GM13977 (cell line): ENCODE data around the gene MAP7D3.

Experiments used
- DNase-seq: peaks from one replicate; pipeline ENCODE4 v3.0.0; 2012; ENCODE audit warnings: low spot score
- in situ Hi-C: fragments of 300-500 bp; cut with MboI; formaldehyde crosslinking; loops from one replicate; pipeline ENCODE4 v1.12.0; 2022; ENCODE audit warnings: low sequenced_read_pairs, low pct_unique_long_range_greater_than_20kb, mixed read lengths, inconsistent platforms; ENCODE audit not compliant: unreplicated experiment
- TF ChIP-seq, protein P1 (sequence below): IDR thresholded peaks from 2 replicates; pipeline ENCODE4 v1.5.1; 2012; ENCODE audit warnings: mild to moderate bottlenecking, control low read depth; ENCODE audit not compliant: insufficient read depth; ENCODE audit errors: extremely low read depth, missing control alignments

Gene MAP7D3

DNA sequence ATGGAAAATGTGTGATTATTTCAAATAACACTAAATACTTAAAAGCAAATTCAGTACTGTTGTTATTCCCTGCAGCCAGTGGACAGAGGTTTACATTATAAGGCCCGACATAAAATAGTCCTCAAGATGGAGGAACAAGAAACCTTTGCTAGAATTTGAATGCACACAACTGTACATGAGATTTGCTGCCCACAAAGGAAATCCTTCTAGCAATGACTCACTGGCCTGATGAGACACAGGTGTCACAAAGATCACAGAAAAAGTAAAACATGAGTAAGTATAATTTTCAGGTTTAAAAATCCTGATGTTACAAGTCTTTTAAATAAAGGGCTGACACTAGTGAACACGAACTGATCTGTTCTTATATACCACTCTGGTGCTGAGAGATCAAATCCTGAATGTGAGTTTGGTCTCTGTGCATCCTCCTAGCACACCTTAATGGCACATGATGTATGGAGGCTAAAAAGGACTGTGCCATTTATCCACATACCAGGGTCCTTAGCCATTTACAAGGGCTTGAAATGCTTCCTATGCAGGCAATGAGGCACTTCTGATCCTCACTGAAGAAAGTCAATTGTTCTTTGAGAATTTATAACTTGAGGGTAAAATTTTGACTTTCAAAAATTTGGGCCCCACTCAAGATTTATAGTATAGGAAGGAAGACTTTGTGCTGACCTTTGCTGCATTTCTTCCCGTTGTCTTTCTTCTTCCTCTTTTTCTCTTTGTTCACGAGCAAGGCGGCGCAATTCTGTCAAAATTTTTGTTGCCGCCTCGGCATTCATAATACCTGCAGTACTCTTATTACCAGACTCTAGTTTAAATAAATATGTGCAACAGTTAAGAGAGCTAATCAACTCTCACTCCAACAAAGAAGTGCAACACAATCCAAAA, 23.0 kb downstream of the MAP7D3 start:
- no peak for DNase-seq
- TF ChIP-seq, protein P1, sequence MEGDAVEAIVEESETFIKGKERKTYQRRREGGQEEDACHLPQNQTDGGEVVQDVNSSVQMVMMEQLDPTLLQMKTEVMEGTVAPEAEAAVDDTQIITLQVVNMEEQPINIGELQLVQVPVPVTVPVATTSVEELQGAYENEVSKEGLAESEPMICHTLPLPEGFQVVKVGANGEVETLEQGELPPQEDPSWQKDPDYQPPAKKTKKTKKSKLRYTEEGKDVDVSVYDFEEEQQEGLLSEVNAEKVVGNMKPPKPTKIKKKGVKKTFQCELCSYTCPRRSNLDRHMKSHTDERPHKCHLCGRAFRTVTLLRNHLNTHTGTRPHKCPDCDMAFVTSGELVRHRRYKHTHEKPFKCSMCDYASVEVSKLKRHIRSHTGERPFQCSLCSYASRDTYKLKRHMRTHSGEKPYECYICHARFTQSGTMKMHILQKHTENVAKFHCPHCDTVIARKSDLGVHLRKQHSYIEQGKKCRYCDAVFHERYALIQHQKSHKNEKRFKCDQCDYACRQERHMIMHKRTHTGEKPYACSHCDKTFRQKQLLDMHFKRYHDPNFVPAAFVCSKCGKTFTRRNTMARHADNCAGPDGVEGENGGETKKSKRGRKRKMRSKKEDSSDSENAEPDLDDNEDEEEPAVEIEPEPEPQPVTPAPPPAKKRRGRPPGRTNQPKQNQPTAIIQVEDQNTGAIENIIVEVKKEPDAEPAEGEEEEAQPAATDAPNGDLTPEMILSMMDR: no peak
- in situ Hi-C loops: no loop called here

DNA sequence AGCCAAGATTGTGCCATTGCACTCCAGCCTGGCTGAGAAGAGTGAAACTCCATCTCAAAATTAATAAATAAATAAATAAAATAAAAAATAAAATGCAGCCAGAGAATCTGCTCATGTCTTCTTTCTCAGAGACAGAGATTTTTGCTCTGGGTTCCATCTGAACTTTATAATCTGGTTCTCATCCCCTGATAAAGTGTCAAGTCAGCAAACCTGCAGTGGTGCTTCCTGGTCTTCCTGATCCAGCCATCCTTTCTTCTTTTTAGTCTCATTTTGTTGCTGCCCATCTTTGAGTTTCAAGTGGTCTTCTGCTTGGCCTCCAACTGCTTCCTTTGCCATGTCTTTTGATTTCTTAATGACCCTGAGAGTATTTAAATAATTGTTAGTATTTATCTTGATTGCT, 24.1 kb downstream of the MAP7D3 start:
- in situ Hi-C loops: no loop called here
- TF ChIP-seq, protein P1: no peak
- DNase-seq: no peak

DNA sequence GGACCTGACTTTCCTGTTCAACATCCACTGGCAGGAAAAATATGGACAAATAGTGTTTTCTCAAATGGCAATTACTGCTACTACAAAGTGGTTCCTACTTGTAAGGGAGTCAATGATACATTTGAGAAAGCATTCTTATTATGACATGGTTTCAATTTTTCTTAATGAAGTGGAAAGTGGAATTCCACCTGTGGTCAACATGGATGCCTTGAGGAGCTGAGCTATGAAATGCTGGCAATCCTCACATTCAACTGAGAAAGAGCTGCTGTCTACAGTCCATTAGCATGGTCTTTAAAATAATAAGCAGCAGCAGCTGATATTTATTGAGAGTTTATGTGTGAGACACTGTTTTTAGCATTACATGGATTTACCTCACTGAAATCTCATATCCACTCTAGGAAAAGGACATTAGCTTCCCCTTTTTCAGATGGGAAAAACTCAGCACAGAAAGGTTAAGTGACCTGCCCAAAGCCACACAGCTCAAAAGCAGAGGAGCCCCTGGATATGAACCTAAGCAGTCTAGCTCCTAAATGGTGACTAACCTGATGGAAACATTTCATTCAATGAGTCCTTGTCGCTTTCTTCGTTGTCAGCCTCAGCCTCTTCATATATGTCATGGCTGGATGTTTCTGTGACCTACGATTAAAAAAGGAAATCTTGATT, 29.2 kb downstream of the MAP7D3 start:
- TF ChIP-seq, protein P1: no peak
- DNase-seq: no peak
- in situ Hi-C loops: no loop called here

DNA sequence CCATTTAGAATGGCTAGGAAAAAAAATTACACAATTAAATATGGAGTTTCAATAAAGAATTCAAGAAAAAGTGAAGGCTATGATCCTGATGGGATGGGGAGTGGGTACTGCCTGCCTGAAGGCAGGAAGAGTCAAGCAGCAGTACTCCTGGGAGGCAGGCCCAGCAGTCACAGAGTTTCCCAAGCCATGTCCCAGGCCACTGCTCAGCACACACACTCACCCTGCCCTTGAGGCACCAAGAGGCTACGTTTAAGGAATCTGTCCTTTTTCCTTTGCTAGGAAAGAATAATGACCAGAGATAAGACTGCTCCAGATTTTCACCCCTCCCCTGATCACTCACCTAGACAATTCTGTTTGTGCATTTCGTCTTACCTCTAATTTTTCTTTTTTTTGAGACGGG, 30.2 kb downstream of the MAP7D3 start:
- TF ChIP-seq, protein P1: no peak
- in situ Hi-C loops: no loop called here

DNA sequence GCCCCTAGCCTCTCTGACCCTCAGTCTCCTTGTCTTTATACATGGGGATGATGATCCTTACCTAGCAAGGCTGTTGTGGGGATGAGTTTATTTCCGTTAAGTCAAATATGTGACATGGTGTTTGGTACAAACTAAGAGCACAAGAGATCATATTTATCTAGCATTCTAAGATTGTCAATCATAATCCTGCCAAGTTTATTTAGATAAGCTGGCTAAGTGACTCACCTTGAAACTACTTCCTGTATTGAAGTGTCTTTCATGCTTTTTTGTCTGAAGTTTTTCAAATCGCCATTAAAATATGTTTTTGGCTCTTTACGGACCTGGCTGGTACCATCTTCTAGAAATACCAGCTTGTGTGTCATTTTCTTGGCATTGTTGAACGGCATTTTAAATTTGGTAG, 30.7 kb downstream of the MAP7D3 start:
- DNase-seq: no peak
- TF ChIP-seq, protein P1: no peak
- in situ Hi-C loops: no loop called here

More for the DNA sequence above, 30.2 kb downstream of the MAP7D3 start:
- DNase-seq: no peak

DNA sequence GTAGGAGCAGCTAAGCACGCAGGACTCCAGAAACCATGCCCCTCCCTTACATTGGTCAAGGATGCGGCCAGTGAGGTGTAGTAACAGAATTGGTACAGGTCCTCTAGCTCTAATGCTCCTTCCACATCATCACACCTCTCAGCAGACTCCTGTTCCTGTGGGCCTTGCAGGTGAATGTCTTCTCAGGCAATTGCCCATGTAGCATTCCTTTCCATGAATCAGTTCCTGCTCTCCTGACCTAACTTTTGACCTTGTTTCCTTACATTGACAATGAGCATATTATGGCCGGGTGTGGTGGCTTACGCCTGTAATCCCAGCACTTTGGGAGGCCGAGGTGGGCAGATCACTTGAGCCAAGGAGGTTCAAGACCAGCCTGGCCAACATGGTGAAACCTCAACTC, 31.3 kb downstream of the MAP7D3 start:
- in situ Hi-C loops: no loop called here
- TF ChIP-seq, protein P1: no peak
- no peak for DNase-seq
